Right renal pelvis (tissue), 4 donors: ENCODE measurements around the gene GDPD1. TPM values are rescaled to one million over a fixed set of nuclear protein-coding genes. Genes with fewer than 3 reads are reported as not detected.
"Not testable (repeated sequence)": the region's sequence is repeated elsewhere in the genome, so short reads cannot be mapped to it uniquely, and the experiment has no call there.

ENCODE experiments used
- DNase-seq, 4 donors: peaks; one replicate each; pipeline ENCODE4 v3.0.0-alpha.2; 2013; ENCODE audit warnings: low read depth in 4 of 4, low spot score in 3 of 4, missing footprints in 1 of 4
- polyA plus RNA-seq, 4 donors: library from polyadenylated mRNA; unstranded; fragments of 120-200 nt; gene quantifications; one replicate each; pipeline ENCODE4 v1.2.1, GENCODE V29; 2013; ENCODE audit not compliant: insufficient read length in 4 of 4

GDPD1 gene
- polyA plus RNA-seq, 4 donors: 9.6 to 10.6 (median 10.4) TPM

DNA sequence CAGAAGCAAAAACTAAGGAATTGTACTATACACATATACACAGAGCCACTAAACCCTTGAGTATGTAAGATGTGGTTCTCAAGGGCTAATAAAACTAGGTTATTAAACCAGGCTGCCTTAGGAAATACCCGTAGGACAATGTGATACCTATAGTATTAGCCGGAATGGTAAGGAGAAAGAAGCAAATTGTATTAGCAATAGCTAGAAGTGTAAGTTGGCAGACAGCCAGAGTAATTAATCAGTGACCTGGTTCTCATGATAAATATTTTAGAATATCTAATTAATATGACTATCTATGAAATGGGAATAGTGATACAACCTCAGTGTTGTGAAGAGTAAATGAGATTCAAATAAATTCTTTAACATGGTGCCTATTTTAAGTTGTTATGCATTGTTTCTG, 18.6 kb downstream of the GDPD1 start:
- no peak for DNase-seq

DNA sequence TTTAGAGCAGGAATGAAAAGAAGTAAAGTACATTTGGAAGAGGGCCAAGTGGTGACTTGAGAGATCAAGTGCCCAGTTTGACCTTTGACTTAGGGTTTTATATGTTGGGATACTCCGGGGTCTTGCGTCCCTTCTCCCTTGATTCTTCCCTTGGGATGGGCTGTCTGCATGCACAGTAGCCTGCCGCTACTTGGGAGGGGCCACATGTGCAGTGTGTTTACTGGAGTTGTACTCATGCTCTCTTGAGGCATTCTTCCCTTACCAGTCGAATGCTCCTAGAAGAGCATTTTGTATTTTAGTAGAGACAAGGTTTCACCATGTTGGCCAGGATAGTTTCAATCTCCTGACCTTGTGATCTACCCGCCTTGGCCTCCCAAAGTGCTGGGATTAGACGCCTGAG, 23.8 kb downstream of the GDPD1 start:
- DNase-seq: no peak

DNA sequence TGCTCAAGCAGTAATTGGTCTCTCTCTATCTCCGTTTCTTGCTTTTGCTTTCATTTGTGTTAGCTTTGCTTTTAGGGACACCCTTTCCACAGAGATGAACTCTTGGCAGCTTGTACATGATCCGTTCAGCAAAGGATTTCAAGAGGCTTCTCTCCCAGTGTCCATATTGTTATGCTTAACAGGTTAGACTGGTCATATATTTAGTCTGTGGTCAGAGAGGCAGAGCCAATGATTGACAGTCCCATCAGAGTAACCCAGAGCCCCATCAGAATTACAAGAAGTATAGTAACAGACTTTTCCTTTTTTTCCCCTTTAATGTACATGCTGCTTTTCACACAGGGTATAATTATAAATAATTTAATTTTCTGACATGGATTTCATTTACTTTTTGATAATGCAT, 34.4 kb downstream of the GDPD1 start:
- DNase-seq: no peak

DNA sequence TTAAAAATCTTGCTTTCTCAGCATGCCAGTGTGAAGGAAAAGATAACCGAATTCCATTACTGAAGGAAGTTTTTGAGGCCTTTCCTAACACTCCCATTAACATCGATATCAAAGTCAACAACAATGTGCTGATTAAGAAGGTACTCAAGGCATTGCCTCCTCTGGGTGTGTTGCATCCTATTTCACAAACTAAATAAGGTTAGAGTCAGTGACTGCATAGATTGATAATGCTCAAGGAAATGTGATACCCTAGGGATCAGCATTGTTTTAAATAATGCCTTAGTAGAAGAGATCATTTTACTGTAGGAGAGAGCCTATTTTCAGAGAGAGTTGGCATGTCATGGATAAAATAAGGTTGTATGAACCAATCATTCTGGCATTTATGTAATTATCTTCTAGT, 36.8 kb downstream of the GDPD1 start:
- DNase-seq: no peak

DNA sequence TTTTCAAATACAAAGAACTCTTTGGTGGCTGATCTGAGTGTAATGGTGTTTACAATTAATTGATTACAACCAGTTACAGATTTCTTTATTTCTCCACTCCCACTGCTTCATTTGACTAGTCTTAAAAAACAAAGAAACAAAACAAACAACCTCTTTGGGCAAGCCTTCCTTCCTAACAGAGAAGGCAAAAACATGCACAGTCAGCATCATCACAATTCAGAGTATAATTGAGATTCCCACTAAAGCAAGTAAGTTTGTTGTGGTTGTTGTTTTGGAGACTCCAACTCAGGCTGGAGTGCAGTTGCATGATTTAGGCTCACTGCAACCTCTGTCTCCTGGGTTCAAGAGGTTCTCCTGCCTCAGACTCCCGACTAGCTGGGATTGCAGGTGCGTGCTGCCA, 40.4 kb downstream of the GDPD1 start:
- DNase-seq: no peak

DNA sequence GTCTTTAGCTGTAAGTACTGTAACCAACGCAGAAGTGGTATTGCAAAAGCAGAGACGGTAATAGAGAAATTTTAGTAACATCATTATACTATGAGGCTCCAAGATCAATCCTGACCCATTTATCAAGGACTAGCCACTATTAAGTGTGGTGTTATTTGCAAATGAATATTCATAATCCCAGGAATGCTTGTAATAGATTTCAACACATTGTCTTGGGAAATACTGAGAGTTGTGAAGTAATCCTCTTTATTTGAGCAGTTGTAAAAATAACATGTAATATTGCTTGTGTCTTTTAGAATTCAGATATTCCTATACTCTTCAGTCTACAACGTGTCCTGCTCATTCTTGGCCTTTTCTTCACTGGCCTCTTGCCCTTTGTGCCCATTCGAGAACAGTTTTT, 46.4 kb downstream of the GDPD1 start:
- DNase-seq: no peak

DNA sequence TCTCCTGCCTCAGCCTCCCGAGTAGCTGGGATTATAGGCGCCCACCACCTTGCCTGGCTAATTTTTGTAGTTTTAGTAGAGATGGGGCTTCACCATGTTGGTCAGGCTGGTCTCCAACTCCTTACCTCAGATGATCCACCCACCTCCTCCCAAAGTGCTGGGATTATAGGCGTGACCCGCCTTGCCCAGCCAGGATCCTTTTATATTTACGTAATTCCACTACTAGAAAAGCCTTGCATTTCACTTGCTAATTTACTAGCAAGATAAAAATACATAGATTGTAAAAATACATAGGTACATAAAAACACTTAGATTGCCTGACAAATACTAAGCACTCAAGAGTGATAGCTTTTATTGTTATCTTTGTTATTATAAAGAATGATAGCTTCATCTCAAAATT, 47.5 kb downstream of the GDPD1 start:
- no peak for DNase-seq

DNA sequence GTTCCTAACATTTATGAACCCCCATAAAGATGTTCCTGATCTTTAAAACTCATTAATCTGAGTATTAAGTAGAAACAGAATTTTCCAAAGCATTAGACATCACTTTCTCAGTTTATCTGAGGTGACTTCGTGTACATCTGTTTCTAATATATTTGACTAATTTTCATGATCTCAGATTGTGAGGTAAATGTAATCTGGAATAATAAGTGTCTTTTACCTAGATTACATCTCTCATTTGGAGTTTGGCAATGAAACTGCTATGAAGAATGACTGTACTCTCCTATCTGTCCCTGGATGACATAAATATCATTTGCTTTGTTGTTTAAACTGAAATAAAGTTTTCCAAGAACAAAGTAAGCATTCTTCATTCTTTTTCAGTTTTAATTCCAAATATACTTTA, 55.3 kb downstream of the GDPD1 start:
- no peak for DNase-seq

DNA sequence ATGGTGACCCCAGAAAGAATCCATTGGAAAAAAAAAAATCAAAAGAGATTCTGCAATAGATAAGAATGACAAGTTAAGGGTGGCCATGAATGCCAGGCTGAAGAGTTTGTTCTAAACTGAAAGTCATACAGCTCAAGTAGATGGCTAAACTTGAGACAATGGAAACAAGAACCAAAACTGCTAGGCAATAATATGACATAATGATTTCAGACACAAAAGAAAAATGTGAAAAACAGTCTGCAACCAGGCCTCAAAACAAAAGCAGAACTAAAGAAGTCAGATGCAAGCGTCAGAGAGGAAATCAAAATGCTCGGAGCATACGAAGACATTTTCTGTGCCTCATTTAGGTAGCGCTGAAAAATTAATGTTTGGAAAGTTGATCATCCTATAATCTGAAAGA, 56.7 kb downstream of the GDPD1 start:
- DNase-seq: no peak

DNA sequence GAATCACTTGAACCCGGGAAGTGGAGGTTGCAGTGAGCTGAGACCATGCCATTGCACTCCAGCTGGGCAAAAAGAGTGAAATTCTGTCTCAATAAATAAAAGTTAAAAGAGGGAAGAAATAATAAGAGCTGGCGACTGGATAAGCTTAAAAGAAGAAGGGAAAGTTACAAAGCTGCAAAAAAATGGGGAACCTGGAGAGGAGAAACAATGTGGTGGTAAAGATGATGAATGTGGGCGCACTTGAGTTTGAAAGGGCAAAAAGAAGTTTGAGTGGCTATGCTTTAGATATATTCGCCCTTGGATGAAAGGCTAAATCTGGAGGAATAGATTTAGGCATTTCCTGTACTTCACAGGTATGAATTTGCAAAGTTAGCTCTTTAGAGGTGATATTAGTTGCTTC, 58.1 kb downstream of the GDPD1 start:
- DNase-seq: no peak

DNA sequence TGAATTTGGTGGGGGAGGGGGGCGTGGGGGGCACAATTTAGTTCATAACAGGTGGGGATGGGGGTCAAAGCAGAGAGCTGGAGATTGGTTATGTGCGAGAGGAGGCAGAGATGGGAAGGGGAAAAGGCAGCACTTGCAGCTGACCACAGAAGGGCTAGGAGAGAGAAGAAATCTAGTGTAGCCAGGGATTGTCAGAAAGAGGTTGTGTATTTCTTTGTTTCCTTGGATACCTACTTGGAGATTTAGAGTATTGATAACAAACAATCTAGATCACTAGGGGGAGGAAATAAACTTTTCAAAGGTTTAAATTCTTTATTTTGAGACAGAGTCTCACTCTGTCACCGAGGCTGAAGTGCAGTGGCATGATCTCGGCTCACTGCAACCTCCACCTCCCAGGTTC, 64.0 kb downstream of the GDPD1 start:
- no peak for DNase-seq

DNA sequence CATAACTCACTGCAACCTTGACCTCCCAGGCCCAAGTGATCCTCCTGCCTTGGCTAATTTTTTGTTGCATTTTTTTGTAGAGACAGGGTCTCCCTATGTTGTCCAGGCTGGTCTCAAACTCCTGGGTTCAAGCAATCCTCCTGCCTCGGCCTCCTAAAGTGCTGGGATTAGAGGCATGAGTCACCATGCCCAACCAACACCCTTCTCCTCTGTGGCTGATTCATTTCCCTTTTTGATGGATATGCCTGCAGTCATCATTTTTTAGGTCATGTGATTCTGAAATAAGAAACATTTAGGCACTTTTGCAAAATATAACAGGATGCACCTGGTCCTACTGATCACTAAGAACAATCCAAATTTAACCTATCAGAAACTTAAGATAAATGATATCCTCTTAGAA, 67.1 kb downstream of the GDPD1 start:
- no peak for DNase-seq

DNA sequence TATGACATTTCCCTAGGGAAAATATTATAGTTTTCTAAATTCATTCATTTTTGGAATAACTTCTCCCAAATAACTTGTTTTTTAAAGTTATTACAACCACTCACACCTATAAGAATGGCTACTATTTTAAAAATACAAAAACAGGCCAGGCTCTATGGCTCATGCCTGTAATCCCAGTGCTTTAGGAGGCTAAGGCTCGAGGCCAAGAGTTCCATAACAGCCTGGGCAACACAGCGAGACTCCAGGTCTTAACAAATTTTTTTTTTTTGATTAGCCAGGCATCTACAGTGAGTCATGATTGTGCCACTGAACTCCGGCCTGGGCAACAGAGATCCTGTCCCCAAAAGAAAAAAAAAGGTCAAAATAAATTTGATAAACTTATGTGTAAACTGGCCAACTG, 67.6 kb downstream of the GDPD1 start:
- DNase-seq: no peak

DNA sequence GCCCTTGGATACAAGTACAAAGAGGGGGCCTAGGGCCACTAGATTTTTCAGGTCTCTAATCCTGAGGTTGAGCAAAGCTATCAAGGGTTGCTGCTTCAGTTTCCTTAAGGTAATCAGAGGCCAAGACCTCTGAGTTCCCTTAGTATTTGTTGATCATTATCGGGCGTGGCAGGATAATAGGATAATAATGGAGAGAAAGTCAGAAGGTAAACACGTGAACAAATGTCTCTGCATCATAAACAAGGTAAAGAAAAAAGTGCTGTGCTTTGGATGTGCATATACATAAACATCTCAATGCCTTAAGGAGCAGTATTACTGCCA, 69.6 kb downstream of the GDPD1 start:
- DNase-seq: no peak

DNA sequence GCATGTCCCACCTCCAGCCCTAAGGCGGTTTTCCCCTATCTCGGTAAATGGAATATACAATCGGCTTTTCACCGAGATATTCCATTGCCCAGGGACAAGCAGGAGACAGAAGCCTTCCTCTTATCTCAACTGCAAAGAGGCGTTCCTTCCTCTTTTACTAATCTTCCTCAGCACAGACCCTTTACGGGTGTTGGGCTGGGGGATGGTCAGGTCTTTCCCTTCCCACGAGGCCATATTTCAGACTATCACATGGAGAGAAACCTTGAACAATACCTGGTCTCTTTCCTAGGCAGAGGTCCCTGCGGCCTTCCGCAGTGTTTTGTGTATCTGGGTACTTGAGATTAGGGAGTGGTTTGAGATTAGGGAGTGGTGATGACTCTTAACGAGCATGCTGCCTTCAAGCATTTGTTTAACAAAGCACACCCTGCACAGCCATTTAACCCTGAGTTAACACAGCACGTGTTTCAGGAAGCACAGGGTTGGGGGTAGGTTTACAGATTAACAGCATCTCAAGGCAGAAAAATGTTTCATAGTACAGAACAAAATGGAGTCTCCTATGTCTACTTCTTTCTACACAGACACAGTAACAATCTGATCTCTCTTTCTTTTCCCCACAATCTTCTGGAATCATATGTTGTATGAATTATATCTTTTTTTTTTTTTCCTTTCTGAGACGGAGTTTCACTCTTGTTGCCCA, 70.1 kb downstream of the GDPD1 start:
- not testable (repeated sequence) for DNase-seq

DNA sequence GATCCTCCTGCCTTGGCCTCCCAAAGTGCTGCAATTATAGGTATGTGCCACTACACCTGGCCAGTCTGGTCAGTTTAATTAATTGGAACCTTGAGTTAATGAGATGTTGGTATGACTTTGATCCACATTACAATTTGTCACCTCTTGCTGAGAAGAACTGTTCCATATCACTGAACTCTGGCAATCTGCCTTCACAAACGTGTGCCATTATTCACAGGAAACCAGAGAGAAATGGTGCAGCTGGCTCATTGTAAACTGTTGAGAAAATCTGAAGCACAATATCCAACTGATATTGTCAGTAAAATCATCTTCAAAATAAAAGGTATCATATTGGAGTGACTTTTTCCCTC, 71.8 kb downstream of the GDPD1 start:
- no peak for DNase-seq

DNA sequence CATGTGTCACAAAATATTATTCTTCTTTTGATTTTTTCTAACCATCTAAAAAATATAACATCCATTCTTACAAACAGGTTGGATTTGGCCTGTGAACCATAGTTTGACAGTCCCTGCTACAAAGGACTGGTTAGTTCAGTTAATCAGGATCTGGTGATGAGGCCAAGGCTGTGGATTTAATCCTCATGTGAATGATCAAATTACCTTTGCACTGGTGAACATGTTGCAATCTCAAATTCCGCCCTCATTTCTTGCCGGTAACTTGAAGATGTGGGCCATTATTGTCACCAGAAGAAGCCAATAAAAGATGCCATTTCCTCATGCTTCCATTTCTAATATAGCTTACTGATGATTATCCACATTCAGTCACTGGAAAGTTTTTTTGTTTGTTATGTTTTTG, 75.9 kb downstream of the GDPD1 start:
- no peak for DNase-seq

DNA sequence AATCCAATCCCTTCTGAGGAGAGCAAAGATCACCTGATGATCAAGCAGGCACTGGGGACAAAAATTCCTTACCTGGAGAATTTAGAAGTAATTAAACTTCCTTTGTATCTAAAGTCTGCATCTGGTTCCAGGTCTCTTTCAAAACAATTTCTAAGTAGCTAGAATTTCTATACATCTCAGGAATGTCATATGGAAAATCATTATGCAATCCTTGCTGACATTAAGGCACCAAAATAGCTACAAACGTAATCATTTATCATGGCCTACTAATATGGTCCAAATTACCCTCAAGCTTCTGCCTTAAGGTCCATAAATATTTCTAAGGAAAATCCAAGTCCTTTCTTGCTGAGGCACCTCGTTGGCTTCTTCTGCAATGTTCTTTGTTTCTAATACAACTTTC, 78.2 kb downstream of the GDPD1 start:
- DNase-seq: no peak

DNA sequence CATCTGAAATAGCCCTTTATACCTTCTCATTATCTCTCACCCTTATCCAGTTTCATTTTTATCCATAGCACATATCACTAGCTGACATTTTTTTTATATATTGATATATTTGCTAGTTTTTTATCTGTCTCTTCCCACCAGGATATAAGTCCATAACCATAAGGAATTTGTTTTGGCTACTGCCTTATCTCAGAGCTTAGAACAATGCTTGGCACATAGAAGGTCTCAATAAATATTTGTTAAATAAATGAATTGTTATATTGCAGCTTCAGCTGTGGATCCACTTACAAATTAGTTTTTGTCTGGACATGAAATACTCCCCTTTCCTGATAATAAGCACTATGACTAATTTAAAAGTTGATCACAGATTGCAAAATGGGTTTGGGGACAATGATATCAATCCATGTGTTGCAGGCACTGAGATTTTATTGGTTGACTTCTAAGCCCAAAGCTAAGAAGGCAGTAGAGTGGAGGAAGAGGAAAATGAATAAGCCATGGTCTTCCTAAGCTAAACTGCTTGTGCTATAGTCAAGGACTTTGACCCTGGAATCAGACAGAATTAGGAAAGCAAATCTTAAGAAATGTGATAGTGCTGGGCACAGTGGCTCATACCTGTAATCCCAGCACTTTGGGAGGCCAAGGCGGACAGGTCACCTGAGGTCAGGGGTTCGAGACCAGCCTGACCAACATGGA, 79.2 kb downstream of the GDPD1 start:
- DNase-seq: no peak

DNA sequence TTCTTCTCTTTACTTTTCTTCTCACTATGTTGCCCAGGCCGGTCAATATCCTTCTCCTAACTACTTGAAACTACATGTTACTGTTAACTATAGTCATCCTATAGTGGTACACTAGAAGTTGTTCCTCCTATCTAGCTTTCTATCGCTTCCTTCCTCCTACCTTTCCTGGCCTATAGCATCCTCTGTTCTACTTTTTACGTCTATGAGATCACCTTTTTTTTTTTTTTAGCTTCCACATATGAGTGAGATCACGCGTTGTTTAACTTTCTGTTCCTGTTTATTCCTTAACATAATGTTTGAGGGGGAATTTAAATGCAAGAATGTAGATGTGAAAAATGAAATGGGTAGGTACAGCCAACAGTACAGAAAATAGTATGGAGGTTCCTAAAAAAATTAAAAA, 80.6 kb downstream of the GDPD1 start:
- DNase-seq: no peak

DNA sequence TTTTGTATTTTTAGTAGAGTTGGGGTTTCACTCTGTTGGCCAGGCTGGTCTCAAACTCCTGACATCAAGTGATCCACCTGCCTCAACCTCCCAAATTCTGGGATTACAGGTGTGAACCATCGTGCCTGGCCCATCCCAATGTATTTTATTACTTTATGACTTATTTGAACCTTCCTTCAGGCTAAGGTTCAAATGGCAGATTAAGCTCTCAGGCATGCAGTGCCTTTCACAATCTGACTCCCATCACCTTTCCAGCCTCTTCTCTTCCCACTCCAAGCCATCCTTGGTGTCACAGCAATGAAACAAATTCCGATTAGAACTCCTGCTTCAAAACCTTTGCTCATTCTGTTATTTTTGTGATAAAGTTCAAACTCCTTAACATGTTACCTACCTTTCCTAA, 84.5 kb downstream of the GDPD1 start:
- no peak for DNase-seq

DNA sequence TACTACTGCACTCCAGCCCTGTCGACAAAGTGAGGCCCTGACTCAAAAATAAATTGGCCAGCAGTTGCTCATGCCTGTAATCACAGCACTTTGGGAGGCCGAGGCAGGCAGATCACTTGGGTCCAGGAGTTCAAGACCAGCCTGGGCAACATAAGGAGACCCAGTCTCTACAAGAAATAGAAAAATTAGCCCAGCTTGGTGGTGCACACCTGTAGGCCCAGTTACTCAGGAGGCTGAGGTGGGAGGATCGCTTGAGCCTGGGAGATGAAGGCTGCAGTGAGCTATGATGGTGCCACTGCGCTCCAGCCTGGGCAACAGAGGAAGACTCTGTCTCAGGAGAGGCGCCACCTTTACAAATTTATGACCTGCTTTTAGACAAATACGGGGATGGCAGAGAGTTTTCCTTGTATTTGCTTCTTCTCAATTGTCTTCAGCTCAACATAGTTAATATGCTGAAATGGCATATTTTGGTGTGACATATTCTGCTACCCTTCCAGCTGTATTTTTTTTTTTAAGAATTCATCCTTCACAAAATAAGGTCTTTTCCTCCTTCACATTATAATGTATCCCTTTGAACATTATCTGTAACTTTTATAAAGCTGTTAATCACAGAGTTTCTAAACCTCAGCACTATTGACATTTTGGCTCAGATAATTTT, 90.1 kb downstream of the GDPD1 start:
- no peak for DNase-seq
